Neural crest cell (in vitro differentiated cells): ENCODE measurements around the gene CRCP. TPM values are rescaled to one million over a fixed set of nuclear protein-coding genes. Genes with fewer than 3 reads are reported as not detected.

Source experiments
- DNase-seq: peaks from one replicate; pipeline ENCODE4 v3.0.0; 2021; ENCODE audit warnings: low read depth, mixed read lengths, low spot score
- H3K27ac Mint-ChIP-seq: one replicate; pipeline ENCODE4 v1.8.0; 2021; ENCODE audit warnings: mild to moderate bottlenecking, mixed read lengths; ENCODE audit not compliant: unreplicated experiment
- H3K27me3 Mint-ChIP-seq: 2 replicates; pipeline ENCODE4 v1.8.0; 2021; ENCODE audit warnings: low read depth, mild to moderate bottlenecking, mixed read lengths
- H3K36me3 Mint-ChIP-seq: 2 replicates; pipeline ENCODE4 v1.8.0; 2021; ENCODE audit warnings: low read depth, mild to moderate bottlenecking, mixed read lengths
- H3K4me1 Mint-ChIP-seq: 2 replicates; pipeline ENCODE4 v1.8.0; 2021; ENCODE audit warnings: mixed read lengths
- H3K4me3 Mint-ChIP-seq: one replicate; pipeline ENCODE4 v1.8.0; 2021; ENCODE audit warnings: mild to moderate bottlenecking, mixed read lengths
- H3K9me3 Mint-ChIP-seq: 2 replicates; pipeline ENCODE4 v1.8.0; 2021; ENCODE audit warnings: mixed read lengths
- total RNA-seq: library from RNA; stranded (reverse); gene quantifications from 2 replicates; pipeline ENCODE4 v1.2.1, GENCODE V29; 2021
- TF ChIP-seq, protein P1 (sequence below): fragments of 200-600 bp; sonication (generic); conservative IDR thresholded peaks from 2 replicates; pipeline ENCODE4 v1.5.0; 2021; ENCODE audit warnings: antibody characterized with exemption, mild to moderate bottlenecking

Gene CRCP
- total RNA-seq, 1 donor from 2014 or later, result 38.0 TPM

DNA sequence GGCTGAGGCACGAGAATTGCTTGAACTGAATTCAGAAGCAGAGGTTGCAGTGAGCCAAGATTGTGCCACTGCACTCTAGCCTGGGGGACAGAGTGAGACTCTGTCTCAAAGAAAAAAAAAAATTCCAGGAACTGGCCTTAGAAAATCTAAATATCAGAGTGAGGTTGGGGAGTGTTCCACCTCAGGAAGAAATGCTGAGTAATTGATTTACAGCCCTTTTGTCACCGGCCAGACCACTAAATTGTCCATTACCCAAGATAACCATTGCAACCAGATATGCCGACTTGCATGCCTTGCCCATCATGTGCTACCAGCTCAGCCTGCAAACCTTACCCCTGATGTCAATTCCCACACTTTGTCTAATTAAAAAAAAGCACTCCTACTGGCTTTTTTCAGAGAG, 42.4 kb downstream of the CRCP start:
- peaks cover 29% of the 10 kb centered on the region for H3K36me3 Mint-ChIP-seq
- H3K27ac Mint-ChIP-seq, result no peak overlapping the region
- no peaks in the 10 kb centered on the region for H3K27me3 Mint-ChIP-seq

DNA sequence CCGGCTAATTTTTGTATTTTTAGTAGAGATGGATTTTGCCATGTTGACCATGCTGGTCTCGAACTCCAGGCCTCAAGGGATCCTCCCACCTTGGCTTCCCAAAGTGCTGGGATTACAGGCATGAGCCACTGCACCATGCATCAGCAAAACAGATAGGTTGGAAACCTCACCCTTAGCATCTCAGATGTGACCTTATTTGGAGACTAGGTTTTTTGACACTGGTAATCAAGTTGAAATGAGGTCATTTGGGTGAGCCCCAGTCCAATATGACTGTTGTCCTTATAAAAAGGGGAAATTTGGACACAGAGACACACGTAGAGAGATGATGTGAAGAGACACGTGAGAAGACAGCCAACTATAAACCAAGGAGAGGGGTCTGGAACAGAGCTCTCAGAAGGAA, 48.0 kb downstream of the CRCP start:
- Mint-ChIP-seq H3K27me3 (no peaks in the 10 kb centered on the region), H3K4me1 (no peaks in the 10 kb centered on the region), H3K4me3 (no peak overlapping the region), H3K36me3 (peaks cover 19% of the 10 kb centered on the region), H3K27ac (no peak overlapping the region), H3K9me3 (peaks cover 5% of the 10 kb centered on the region)
- TF ChIP-seq, protein P1, sequence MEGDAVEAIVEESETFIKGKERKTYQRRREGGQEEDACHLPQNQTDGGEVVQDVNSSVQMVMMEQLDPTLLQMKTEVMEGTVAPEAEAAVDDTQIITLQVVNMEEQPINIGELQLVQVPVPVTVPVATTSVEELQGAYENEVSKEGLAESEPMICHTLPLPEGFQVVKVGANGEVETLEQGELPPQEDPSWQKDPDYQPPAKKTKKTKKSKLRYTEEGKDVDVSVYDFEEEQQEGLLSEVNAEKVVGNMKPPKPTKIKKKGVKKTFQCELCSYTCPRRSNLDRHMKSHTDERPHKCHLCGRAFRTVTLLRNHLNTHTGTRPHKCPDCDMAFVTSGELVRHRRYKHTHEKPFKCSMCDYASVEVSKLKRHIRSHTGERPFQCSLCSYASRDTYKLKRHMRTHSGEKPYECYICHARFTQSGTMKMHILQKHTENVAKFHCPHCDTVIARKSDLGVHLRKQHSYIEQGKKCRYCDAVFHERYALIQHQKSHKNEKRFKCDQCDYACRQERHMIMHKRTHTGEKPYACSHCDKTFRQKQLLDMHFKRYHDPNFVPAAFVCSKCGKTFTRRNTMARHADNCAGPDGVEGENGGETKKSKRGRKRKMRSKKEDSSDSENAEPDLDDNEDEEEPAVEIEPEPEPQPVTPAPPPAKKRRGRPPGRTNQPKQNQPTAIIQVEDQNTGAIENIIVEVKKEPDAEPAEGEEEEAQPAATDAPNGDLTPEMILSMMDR, result no peak
- DNase-seq, result no peak

More for the DNA sequence above, 42.4 kb downstream of the CRCP start:
- Mint-ChIP-seq H3K4me1 (peaks cover 5% of the 10 kb centered on the region), H3K9me3 (peaks cover 5% of the 10 kb centered on the region), H3K4me3 (no peak overlapping the region)
- TF ChIP-seq, protein P1, result no peak
- DNase-seq, result no peak

DNA sequence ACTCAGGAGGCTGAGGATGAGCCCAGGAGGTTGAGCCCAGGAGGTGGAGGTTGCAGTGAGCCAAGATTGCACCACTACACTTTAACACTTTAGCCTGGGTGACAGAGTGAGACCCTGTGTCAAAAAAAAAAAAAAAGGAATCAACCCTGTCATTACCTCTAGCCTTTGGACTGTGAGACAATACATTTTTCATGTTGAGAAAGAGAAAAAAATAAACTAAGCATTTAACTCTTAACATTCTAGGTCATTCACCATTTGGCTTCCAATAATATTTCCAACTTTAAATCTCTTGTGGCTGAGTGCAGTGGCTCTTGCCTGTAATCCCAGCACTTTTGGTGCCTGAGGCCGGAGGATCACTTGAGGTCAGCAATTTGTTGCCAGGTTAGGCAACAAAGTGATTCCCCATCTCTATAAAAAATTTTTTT, 48.6 kb downstream of the CRCP start:
- TF ChIP-seq, protein P1, result no peak
- Mint-ChIP-seq H3K4me3 (no peak overlapping the region), H3K9me3 (peaks cover 2% of the 10 kb centered on the region), H3K27ac (no peak overlapping the region), H3K36me3 (peaks cover 16% of the 10 kb centered on the region), H3K4me1 (no peaks in the 10 kb centered on the region), H3K27me3 (no peaks in the 10 kb centered on the region)
- DNase-seq, result no peak

DNA sequence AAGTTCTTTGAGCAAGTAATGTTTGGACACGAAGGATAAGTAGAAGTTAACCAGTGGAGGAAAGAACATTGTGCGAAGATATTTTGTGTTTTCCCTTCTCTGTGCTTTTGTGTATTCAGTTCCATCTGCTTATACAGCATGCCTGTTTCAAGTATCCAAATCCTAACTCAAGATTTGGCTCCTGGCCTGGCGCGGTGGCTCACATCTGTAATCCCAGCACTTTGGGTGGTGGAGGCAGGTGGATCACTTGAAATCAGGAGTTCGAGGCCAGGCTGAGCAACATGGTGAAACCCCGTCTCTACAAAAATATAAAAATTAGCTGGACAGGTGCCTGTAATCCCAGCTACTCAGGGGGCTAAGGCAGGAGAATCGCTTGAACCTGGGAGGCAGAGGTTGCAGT, 49.7 kb downstream of the CRCP start:
- no peak for DNase-seq
- Mint-ChIP-seq H3K36me3 (peaks cover 6% of the 10 kb centered on the region), H3K27ac (no peak overlapping the region)

DNA sequence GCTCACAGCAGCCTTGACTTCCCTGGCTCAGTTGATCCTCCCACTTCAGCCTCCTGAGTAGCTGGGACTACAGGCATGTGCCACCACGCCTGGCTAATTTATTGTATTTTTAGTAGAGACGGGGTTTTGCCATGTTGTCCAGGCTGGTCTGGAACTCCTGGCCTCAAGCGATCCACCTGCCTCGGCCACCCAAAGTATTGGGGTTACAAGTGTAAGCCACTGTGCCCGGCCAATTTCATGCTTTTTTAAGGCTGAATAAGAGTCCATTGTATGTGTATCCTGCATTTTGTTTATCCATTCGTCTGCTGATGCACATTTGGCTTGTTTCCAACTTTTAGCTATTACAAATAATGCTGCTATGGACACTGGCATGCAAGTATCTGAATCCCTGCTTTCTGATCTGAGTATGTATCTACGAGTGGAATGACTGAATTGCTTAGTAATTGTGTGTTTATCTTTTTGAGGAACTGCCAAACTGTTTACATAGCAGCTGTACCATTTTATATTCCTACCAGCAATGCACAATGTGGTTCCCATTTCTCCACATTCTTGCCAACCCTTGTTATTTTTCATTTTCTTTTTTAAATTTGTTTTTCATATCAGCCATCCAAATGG, 53.2 kb downstream of the CRCP start:
- Mint-ChIP-seq H3K9me3 (no peaks in the 10 kb centered on the region), H3K36me3 (no peaks in the 10 kb centered on the region), H3K4me1 (no peaks in the 10 kb centered on the region), H3K27me3 (no peaks in the 10 kb centered on the region), H3K27ac (no peak overlapping the region), H3K4me3 (no peak overlapping the region)
- TF ChIP-seq, protein P1, result no peak
- DNase-seq, result no peak

More for the DNA sequence above, 49.7 kb downstream of the CRCP start:
- Mint-ChIP-seq H3K9me3 (no peaks in the 10 kb centered on the region), H3K4me1 (no peaks in the 10 kb centered on the region), H3K4me3 (no peak overlapping the region), H3K27me3 (no peaks in the 10 kb centered on the region)
- TF ChIP-seq, protein P1, result no peak
